HUES64 (cell line): Measurements from ENCODE around the gene KDELR1.

Experiments
- H3K27ac ChIP-seq: 2 replicates; pipeline ENCODE4 v1.7.0; 2013; ENCODE audit warnings: low read depth, low read length, inconsistent platforms
- H3K27me3 ChIP-seq: 2 replicates; pipeline ENCODE4 v1.6.1; 2013; ENCODE audit warnings: mild to moderate bottlenecking, low read length; ENCODE audit not compliant: insufficient read depth
- H3K36me3 ChIP-seq: 2 replicates; pipeline ENCODE4 v1.6.1; 2013; ENCODE audit warnings: mild to moderate bottlenecking, low read length; ENCODE audit not compliant: insufficient read depth
- H3K4me1 ChIP-seq: 2 replicates; pipeline ENCODE4 v1.6.1; 2013; ENCODE audit warnings: mild to moderate bottlenecking, low read length, moderate library complexity; ENCODE audit not compliant: insufficient read depth
- H3K4me3 ChIP-seq: 2 replicates; pipeline ENCODE4 v1.5.1; 2013; ENCODE audit warnings: mild to moderate bottlenecking, low read length, moderate library complexity
- H3K9ac ChIP-seq: 2 replicates; pipeline ENCODE4 v1.6.1; 2013; ENCODE audit warnings: mild to moderate bottlenecking, low read depth, low read length
- H3K9me3 ChIP-seq: 2 replicates; pipeline ENCODE4 v1.6.1; 2013; ENCODE audit warnings: low read depth, low read length; ENCODE audit not compliant: insufficient read depth
- WGBS: fragments of 150-250, 120-280 bp; methylation state at CpG from one replicate; pipeline ENCODE4 v1.1.7; 2013; ENCODE audit warnings: missing lambda C conversion rate; 5-methylcytosine and 5-hydroxymethylcytosine counted together

Gene KDELR1

GRCh38 chr19:48415395-48415794, 24.0 kb upstream of the KDELR1 start:
- Histone ChIP-seq H3K9ac (no peak overlapping the region), H3K36me3 (peaks cover 5% of the 10 kb centered on the region; the same call in 1 of the 2 replicates), H3K4me1 (peaks cover 7% of the 10 kb centered on the region), H3K27me3 (no peaks in the 10 kb centered on the region), H3K27ac (no peak overlapping the region), H3K9me3 (no peaks in the 10 kb centered on the region), H3K4me3 (no peak overlapping the region; the same call in 1 of the 2 replicates)
- 53% methylated on average over 14 of the region's 14 CpGs for WGBS

DNA sequence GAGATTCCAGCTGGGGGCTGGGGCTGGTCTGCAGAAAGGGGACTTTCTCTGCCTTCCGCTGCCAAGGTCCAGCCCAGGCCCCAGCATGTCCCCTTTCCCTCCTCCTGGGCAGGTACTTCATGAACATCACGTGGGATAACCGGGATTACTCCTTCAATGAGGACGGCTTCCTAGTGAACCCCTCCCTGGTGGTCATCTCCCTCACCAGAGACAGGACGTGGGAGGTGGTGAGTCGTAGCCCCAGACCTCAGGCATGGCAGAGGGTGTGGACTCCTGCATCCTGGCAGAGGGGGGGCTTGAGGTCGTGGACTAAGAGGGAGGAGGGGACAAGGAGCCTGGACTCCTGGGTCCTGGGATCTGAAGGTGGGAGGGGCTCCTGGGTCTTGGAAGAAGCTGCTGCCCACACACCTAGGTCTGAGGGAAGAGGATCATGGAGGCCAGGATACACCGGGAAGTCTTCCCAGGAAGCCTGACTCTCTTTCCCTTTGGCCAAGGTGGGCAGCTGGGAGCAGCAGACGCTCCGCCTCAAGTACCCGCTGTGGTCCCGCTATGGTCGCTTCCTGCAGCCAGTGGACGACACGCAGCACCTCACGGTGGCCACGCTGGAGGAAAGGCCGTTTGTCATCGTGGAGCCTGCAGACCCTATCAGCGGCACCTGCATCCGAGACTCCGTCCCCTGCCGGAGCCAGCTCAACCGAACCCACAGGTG, 22.7 kb upstream of the KDELR1 start:
- Histone ChIP-seq H3K9ac (peak overlapping the region; percentile 48), H3K36me3 (peaks cover 5% of the 10 kb centered on the region; the same call in 1 of the 2 replicates), H3K4me3 (peak overlapping the region; percentile 56), H3K9me3 (no peaks in the 10 kb centered on the region), H3K4me1 (peaks cover 7% of the 10 kb centered on the region), H3K27me3 (no peaks in the 10 kb centered on the region), H3K27ac (peak overlapping the region; percentile 72; the same call in 1 of the 2 replicates)
- WGBS: 49% methylated on average over 24 of the region's 24 CpGs

DNA sequence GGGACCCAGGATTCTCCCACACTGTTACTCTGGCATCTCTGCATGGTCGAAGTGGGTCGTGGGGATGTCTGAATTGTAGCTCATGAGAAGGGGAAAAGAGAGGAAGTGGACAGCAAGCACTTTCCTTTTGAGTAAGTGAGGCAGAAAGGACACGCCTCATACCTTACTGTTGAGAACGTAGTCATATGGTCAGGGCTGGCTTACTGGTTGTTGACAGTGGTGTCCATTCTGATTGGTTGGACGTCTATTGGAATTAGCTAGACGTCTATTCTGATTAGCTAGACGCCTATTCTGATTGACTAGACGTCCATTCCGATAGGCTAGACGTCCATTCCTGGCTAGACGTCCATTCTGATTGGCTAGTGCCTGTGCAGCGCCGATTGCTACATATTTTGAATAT, 14.5 kb upstream of the KDELR1 start:
- no peaks in the 10 kb centered on the region for H3K9me3 ChIP-seq
- H3K36me3 ChIP-seq: no peaks in the 10 kb centered on the region
- H3K4me3 ChIP-seq: no peak overlapping the region
- no peak overlapping the region for H3K9ac ChIP-seq
- H3K27me3 ChIP-seq: no peaks in the 10 kb centered on the region
- H3K27ac ChIP-seq: no peak overlapping the region
- peaks cover 17% of the 10 kb centered on the region; the same call in 1 of the 2 replicates for H3K4me1 ChIP-seq
- 87% methylated on average over 13 of the region's 13 CpGs for WGBS

GRCh38 chr19:48405010-48405659, 13.8 kb upstream of the KDELR1 start:
- no peak overlapping the region for H3K4me3 ChIP-seq
- H3K9me3 ChIP-seq: no peaks in the 10 kb centered on the region
- H3K4me1 ChIP-seq: peaks cover 17% of the 10 kb centered on the region; the same call in 1 of the 2 replicates
- no peaks in the 10 kb centered on the region for H3K27me3 ChIP-seq
- no peak overlapping the region for H3K27ac ChIP-seq
- H3K9ac ChIP-seq: no peak overlapping the region
- no peaks in the 10 kb centered on the region for H3K36me3 ChIP-seq
- WGBS: 97% methylated on average over 27 of the region's 27 CpGs

- H3K27ac ChIP-seq: no peak overlapping the region
- H3K9me3 ChIP-seq: no peaks in the 10 kb centered on the region
- no peaks in the 10 kb centered on the region for H3K36me3 ChIP-seq
- H3K4me1 ChIP-seq: peaks cover 17% of the 10 kb centered on the region; the same call in 1 of the 2 replicates
- no peak overlapping the region for H3K9ac ChIP-seq
- WGBS: 45% methylated on average over 3 of the region's 3 CpGs
- H3K27me3 ChIP-seq: no peaks in the 10 kb centered on the region
- no peak overlapping the region for H3K4me3 ChIP-seq
These were observed 12.3 kb upstream of the KDELR1 start for GRCh38 chr19:48403606-48404005.

DNA sequence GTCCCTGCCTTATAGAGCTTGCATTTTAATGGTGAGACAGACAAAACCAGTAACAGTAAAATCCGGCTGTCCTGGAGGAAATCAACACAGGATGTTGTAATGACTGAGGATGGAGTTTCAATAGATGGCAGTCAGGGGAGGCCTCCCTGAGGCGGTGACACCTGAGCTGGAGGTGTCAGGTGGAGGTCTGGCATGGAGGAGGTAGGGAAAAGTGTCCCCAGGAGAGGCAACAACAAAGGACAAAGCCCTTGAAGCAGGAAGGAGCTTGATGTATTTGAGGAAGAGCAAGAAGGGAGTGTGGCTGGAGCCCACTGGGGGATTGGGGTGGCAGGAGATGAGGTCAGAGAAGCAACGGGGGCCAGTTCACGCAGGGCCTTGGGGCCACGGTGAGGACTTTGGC, 9.9 kb upstream of the KDELR1 start:
- Histone ChIP-seq H3K27ac (peak overlapping the region; percentile 59), H3K4me3 (no peak overlapping the region), H3K9ac (peak overlapping the region; percentile 10; the same call in 1 of the 2 replicates), H3K27me3 (peaks cover 20% of the 10 kb centered on the region), H3K9me3 (no peaks in the 10 kb centered on the region), H3K4me1 (peaks cover 11% of the 10 kb centered on the region; the same call in 1 of the 2 replicates), H3K36me3 (no peaks in the 10 kb centered on the region)
- WGBS: 88% methylated on average over 5 of the region's 5 CpGs

DNA sequence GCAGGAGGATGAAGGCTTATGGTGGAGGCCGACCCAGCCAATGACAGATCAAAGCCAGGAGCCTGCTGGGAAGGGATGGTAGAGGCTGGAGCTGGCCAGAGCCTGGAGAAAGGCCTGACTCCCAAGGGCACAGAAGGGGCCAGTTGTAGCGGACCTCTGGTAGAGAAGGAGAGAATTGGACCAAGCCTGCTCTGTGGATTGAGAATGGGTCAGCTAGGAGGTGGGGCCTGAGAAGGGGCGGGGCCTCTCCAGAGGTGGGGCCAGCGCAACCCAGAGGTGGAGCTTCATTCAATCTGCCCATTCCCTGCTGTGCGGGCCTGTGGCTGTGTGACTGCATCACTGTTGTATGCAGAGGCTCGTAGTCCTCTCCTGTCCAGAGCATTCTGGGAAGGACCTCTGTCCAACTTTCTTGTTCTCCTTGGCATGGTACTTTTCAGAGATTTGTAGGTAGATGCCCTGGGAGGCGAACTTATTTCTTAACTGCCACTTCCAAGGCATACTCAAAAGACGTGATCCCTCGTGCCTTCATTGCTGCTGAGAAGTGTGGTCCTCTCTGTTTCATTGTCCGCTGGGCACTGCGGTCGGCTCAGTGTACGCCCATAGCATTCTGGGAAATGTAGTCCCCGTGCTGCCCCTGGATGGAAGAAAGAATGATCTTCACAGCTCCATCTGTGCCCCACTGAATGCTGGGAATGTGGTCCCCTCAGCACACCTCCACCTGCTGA, 8.8 kb upstream of the KDELR1 start:
- no peaks in the 10 kb centered on the region for H3K36me3 ChIP-seq
- peak overlapping the region; percentile 38 for H3K4me3 ChIP-seq
- peaks cover 16% of the 10 kb centered on the region; the same call in 1 of the 2 replicates for H3K4me1 ChIP-seq
- WGBS: 33% methylated on average over 14 of the region's 14 CpGs
- H3K27me3 ChIP-seq: peaks cover 31% of the 10 kb centered on the region
- peak overlapping the region; percentile 55 for H3K9ac ChIP-seq
- H3K27ac ChIP-seq: peak overlapping the region; percentile 83
- no peaks in the 10 kb centered on the region for H3K9me3 ChIP-seq

GRCh38 chr19:48398375-48399235, 7.3 kb upstream of the KDELR1 start:
- Histone ChIP-seq H3K4me3 (peak overlapping the region; percentile 65), H3K36me3 (no peaks in the 10 kb centered on the region), H3K4me1 (peaks cover 20% of the 10 kb centered on the region), H3K9me3 (no peaks in the 10 kb centered on the region), H3K9ac (peak overlapping the region; percentile 68), H3K27me3 (peaks cover 47% of the 10 kb centered on the region), H3K27ac (no peak overlapping the region)
- 5% methylated on average over 104 of the region's 104 CpGs for WGBS

DNA sequence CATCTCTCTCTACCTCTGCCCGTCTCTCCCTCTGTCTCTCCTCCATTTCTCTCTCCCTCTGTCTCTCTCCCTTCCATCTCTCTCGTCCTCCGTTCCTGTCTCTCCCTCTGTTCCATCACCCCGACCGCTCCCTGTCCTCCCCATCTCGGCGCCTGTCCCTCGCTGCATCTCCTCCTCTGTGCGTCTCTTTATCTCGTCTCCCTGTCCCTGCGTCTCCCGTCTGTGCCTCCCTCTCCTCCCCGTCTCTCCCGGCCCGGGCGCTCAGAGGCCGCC, 6.7 kb upstream of the KDELR1 start:
- H3K36me3 ChIP-seq: no peaks in the 10 kb centered on the region
- peaks cover 17% of the 10 kb centered on the region for H3K4me1 ChIP-seq
- peak overlapping the region; percentile 68 for H3K9ac ChIP-seq
- H3K9me3 ChIP-seq: no peaks in the 10 kb centered on the region
- H3K27me3 ChIP-seq: peaks cover 52% of the 10 kb centered on the region
- H3K4me3 ChIP-seq: peak overlapping the region; percentile 65
- H3K27ac ChIP-seq: no peak overlapping the region
- 5% methylated on average over 17 of the region's 17 CpGs for WGBS

GRCh38 chr19:48397263-48398101, 6.1 kb upstream of the KDELR1 start:
- Histone ChIP-seq H3K27ac (no peak overlapping the region), H3K36me3 (no peaks in the 10 kb centered on the region), H3K9me3 (no peaks in the 10 kb centered on the region), H3K9ac (peak overlapping the region; percentile 68), H3K27me3 (peaks cover 58% of the 10 kb centered on the region), H3K4me1 (peaks cover 17% of the 10 kb centered on the region), H3K4me3 (peak overlapping the region; percentile 65)
- WGBS: 57% methylated on average over 22 of the region's 22 CpGs
